ENCODE data around the gene ZNF117. TPM values are rescaled to one million over a fixed set of nuclear protein-coding genes. Genes with fewer than 3 reads are reported as not detected.

Gene ZNF117
- total and polyA plus RNA-seq, 2 of the 8 experiments (the other 6 are each of a cell fraction or from before 2014, with no cell fraction given): 2.9 to 13.0 TPM

DNA sequence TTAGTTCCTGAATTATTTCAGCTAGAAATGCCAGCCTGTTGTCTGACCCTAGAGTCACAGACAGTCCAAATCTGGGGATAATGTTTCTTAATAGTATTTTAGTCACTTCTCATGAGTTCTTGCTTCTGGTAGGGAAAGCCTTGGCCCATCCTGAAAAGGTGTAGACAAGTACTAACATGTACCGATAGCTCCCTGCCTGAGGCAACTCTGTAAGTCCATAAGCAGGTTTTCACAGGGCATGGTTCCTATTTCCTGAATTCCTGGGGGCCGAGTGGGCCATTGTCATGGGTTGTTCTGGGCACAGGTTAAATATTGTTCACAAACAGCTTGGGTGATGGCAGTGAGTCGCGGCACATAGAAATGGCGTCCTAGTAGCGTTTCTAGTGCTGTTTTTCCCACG, 3.1 kb upstream of the ZNF117 start (continued):
- TF ChIP-seq CHD1 (IDR thresholded peaks at IDR 0.05; ENCODE audit: low read depth, low read length) (no peak), RAD21 (IDR thresholded peaks at IDR 0.05 in 1 of 2, conservative IDR thresholded peaks at IDR 0.05 in 1 of 2; ENCODE audit: low read depth in 2 of 2, low read length in 2 of 2) (no peak), KDM5A (IDR thresholded peaks at IDR 0.05; ENCODE audit: low read length) (no peak), TAF1 (IDR thresholded peaks at IDR 0.05; ENCODE audit: low read depth, low read length) (no peak), PHF8 (conservative IDR thresholded peaks at IDR 0.05; ENCODE audit: low read depth, low read length) (no peak), HDAC2 (IDR thresholded peaks at IDR 0.05; ENCODE audit: borderline replicate concordance in 1 of 2, low read depth in 2 of 2, low read length in 2 of 2) (no peak)
